Left lobe of liver (tissue), 2 donors: ENCODE data around the gene HOXB3. TPM values are rescaled to one million over a fixed set of nuclear protein-coding genes. Genes with fewer than 3 reads are reported as not detected.

Experiments used
- ATAC-seq: fragments of 200-7000 bp; cut with Tn5 transposase; one replicate; pipeline ENCODE4 v1.9.1; 2020; ENCODE audit warnings: mild to moderate bottlenecking, moderate library complexity
- DNase-seq: peaks from one replicate; pipeline ENCODE4 v3.0.0-alpha.2; 2020; ENCODE audit warnings: low spot score
- total RNA-seq: library from RNA; stranded (reverse); gene quantifications from one replicate; pipeline ENCODE4 v1.2.1, GENCODE V29; 2021
- donor health status: DM: no; HTN: no; CAD: no; lungs with moderate emphysema.
- donor health status: DM: no; HTN: yes; CAD: no.

HOXB3 gene
- total RNA-seq, 1 donor from 2014 or later, result 1.9 TPM

GRCh38 chr17:48613862-48614694, 24.0 kb upstream of the HOXB3 start:
- no peak for DNase-seq
- ATAC-seq, result no peak

GRCh38 chr17:48612854-48613691, 23.0 kb upstream of the HOXB3 start:
- ATAC-seq, result peak; percentile 54
- DNase-seq, result no peak

GRCh38 chr17:48612456-48612853, 22.4 kb upstream of the HOXB3 start:
- no peak for ATAC-seq
- DNase-seq, result no peak

- peak; percentile 19 for ATAC-seq
Measured at GRCh38 chr17:48611681-48612455, 21.8 kb upstream of the HOXB3 start.

GRCh38 chr17:48611213-48611612, 21.2 kb upstream of the HOXB3 start:
- no peak for DNase-seq
- no peak for ATAC-seq

More at GRCh38 chr17:48611681-48612455, 21.8 kb upstream of the HOXB3 start:
- DNase-seq, result no peak

- ATAC-seq (peak; percentile 29), DNase-seq (no peak)
Measured at GRCh38 chr17:48610282-48611211, 20.5 kb upstream of the HOXB3 start, which contains the start of gene HOXB7. Gene HOXB7 (minus strand): TSS chr17:48611017. CDS start chr17:48610918, 99 bp downstream.

- ATAC-seq, result no peak
- no peak for DNase-seq
Measured at GRCh38 chr17:48609759-48610281, 19.8 kb upstream of the HOXB3 start.

GRCh38 chr17:48609033-48609432, 19.0 kb upstream of the HOXB3 start:
- ATAC-seq (no peak), DNase-seq (no peak)

- no peak for ATAC-seq
- DNase-seq, result no peak
Measured at GRCh38 chr17:48608494-48608834, 18.4 kb upstream of the HOXB3 start.

GRCh38 chr17:48606892-48607614, 17.0 kb upstream of the HOXB3 start:
- no peak for DNase-seq
- no peak for ATAC-seq

- ATAC-seq, result no peak
Measured at GRCh38 chr17:48605991-48606891, 16.2 kb upstream of the HOXB3 start.

GRCh38 chr17:48605409-48605919, 15.4 kb upstream of the HOXB3 start:
- no peak for ATAC-seq
- DNase-seq, result no peak

More at GRCh38 chr17:48605991-48606891, 16.2 kb upstream of the HOXB3 start:
- no peak for DNase-seq

GRCh38 chr17:48604770-48605329, 14.8 kb upstream of the HOXB3 start, which contains the start of gene HOXB6:
Gene HOXB6 (minus strand): TSS chr17:48604986. CDS start chr17:48598150, 6,836 bp downstream.
- DNase-seq (no peak), ATAC-seq (no peak)

GRCh38 chr17:48603959-48604769, 14.1 kb upstream of the HOXB3 start:
- DNase-seq, result no peak
- ATAC-seq, result no peak

- ATAC-seq (peak; percentile 50), DNase-seq (no peak)
Measured at GRCh38 chr17:48601539-48602425, 11.7 kb upstream of the HOXB3 start.

GRCh38 chr17:48601207-48601538, 11.1 kb upstream of the HOXB3 start:
- ATAC-seq, result no peak
- DNase-seq, result no peak
